ENCODE results near the gene CSTPP1.
A peak's percentile ranks its signal among the peaks of the same experiment; 100 is the strongest.
"Not testable (repeated sequence)": the region's sequence is repeated elsewhere in the genome, so short reads cannot be mapped to it uniquely, and the experiment has no call there.

CSTPP1 gene

GRCh38 chr11:47099214-47099917 lies 162.8 kb downstream of the CSTPP1 start:
- DNase-seq (ENCODE audit: low read depth, low spot score): no peak

GRCh38 chr11:47099918-47100315 lies 163.4 kb downstream of the CSTPP1 start:
- no peak for DNase-seq (ENCODE audit: low read depth, low spot score)

GRCh38 chr11:47101406-47101805 lies 164.8 kb downstream of the CSTPP1 start:
- DNase-seq (ENCODE audit: low read depth, low spot score): no peak

GRCh38 chr11:47104261-47104950 lies 167.8 kb downstream of the CSTPP1 start:
- peak; percentile 59 for DNase-seq (ENCODE audit: low read depth, low spot score)

GRCh38 chr11:47105541-47105940 lies 169.0 kb downstream of the CSTPP1 start:
- no peak for DNase-seq (ENCODE audit: low read depth, low spot score)

GRCh38 chr11:47105974-47106373 lies 169.4 kb downstream of the CSTPP1 start:
- no peak for DNase-seq (ENCODE audit: low read depth, low spot score)

- no peak for DNase-seq (ENCODE audit: low read depth, low spot score)
Measured at GRCh38 chr11:47106798-47107411, 170.3 kb downstream of the CSTPP1 start.

GRCh38 chr11:47107744-47108143 lies 171.2 kb downstream of the CSTPP1 start:
- DNase-seq (ENCODE audit: low read depth, low spot score): no peak

- no peak for DNase-seq (ENCODE audit: low read depth, low spot score)
Measured at GRCh38 chr11:47108214-47108613, 171.7 kb downstream of the CSTPP1 start.

- DNase-seq (ENCODE audit: low read depth, low spot score): peak; percentile 18
Measured at GRCh38 chr11:47109051-47109726, 172.6 kb downstream of the CSTPP1 start.

GRCh38 chr11:47109727-47110246 lies 173.2 kb downstream of the CSTPP1 start:
- DNase-seq (ENCODE audit: low read depth, low spot score): no peak

- no peak for DNase-seq (ENCODE audit: low read depth, low spot score)
Measured at GRCh38 chr11:47111318-47111804, 174.8 kb downstream of the CSTPP1 start.

- DNase-seq (ENCODE audit: low read depth, low spot score): not testable (repeated sequence)
Measured at GRCh38 chr11:47112941-47113340, 176.4 kb downstream of the CSTPP1 start.

- DNase-seq (ENCODE audit: low read depth, low spot score): peak; percentile 89
Measured at GRCh38 chr11:47118958-47119688, 182.6 kb downstream of the CSTPP1 start.

GRCh38 chr11:47121056-47121455 lies 184.5 kb downstream of the CSTPP1 start:
- no peak for DNase-seq (ENCODE audit: low read depth, low spot score)

GRCh38 chr11:47121731-47122130 lies 185.2 kb downstream of the CSTPP1 start:
- DNase-seq (ENCODE audit: low read depth, low spot score): no peak

- no peak for DNase-seq (ENCODE audit: low read depth, low spot score)
Measured at GRCh38 chr11:47123094-47123493, 186.5 kb downstream of the CSTPP1 start.

- no peak for DNase-seq (ENCODE audit: low read depth, low spot score)
Measured at GRCh38 chr11:47124675-47125074, 188.1 kb downstream of the CSTPP1 start.

GRCh38 chr11:47125083-47125482 lies 188.5 kb downstream of the CSTPP1 start:
- no peak for DNase-seq (ENCODE audit: low read depth, low spot score)

- no peak for DNase-seq (ENCODE audit: low read depth, low spot score)
Measured at GRCh38 chr11:47127213-47127612, 190.7 kb downstream of the CSTPP1 start.

- peak; percentile 71 for DNase-seq (ENCODE audit: low read depth, low spot score)
Measured at GRCh38 chr11:47130543-47130942, 194.0 kb downstream of the CSTPP1 start.

Measured in ELF-1 (cell line).